DOHH2 (cell line): ENCODE results near the gene PAX2.

ENCODE experiments used
- H3F3A ChIP-seq: fragments of 200-600 bp; sonication (generic), shearing (Covaris generic); 2 replicates; pipeline ENCODE4 v1.6.0; 2016; ENCODE audit warnings: antibody characterized with exemption, mild to moderate bottlenecking; ENCODE audit not compliant: control insufficient read depth, insufficient read depth
- H3K27ac ChIP-seq: fragments of 200-600 bp; sonication (generic); 2 replicates; pipeline ENCODE4 v1.5.1; 2014; ENCODE audit warnings: low read depth, mild to moderate bottlenecking, low read length, moderate library complexity
- H3K27me3 ChIP-seq: fragments of 200-600 bp; sonication (generic); 2 replicates; pipeline ENCODE4 v1.6.1; 2014; ENCODE audit warnings: mild to moderate bottlenecking, low read length, mixed read lengths; ENCODE audit not compliant: control insufficient read depth
- H3K36me3 ChIP-seq: fragments of 200-600 bp; sonication (generic); 2 replicates; pipeline ENCODE4 v1.6.1; 2014; ENCODE audit warnings: mild to moderate bottlenecking, low read length, moderate library complexity, mixed read lengths; ENCODE audit not compliant: control insufficient read depth
- H3K4me1 ChIP-seq: fragments of 200-600 bp; sonication (generic); 2 replicates; pipeline ENCODE4 v1.6.1; 2014; ENCODE audit warnings: mild to moderate bottlenecking, low read length, mixed read lengths; ENCODE audit not compliant: control insufficient read depth
- H3K4me2 ChIP-seq: fragments of 200-600 bp; sonication (generic); 2 replicates; pipeline ENCODE4 v1.6.0; 2014; ENCODE audit warnings: mild to moderate bottlenecking, low read length, moderate library complexity
- H3K4me3 ChIP-seq: fragments of 200-600 bp; sonication (generic); 2 replicates; pipeline ENCODE4 v1.5.1; 2014; ENCODE audit warnings: mild to moderate bottlenecking, low read length, mixed read lengths
- H3K79me2 ChIP-seq: fragments of 200-600 bp; sonication (generic); 2 replicates; pipeline ENCODE4 v1.6.1; 2014; ENCODE audit warnings: mild to moderate bottlenecking, low read length, mixed read lengths; ENCODE audit not compliant: control insufficient read depth
- H3K9me2 ChIP-seq: fragments of 200-600 bp; sonication (generic); replicated peaks from 2 replicates; pipeline ENCODE4 v1.6.1; 2014; ENCODE audit warnings: mild to moderate bottlenecking, low read length, mixed read lengths; ENCODE audit not compliant: control insufficient read depth
- H3K9me3 ChIP-seq: fragments of 200-600 bp; sonication (generic); 2 replicates; pipeline ENCODE4 v1.6.1; 2014; ENCODE audit warnings: antibody characterized with exemption, low read length, mixed read lengths; ENCODE audit not compliant: control insufficient read depth, insufficient read depth
- H4K20me1 ChIP-seq: fragments of 200-600 bp; sonication (generic); 2 replicates; pipeline ENCODE4 v1.6.0; 2014; ENCODE audit warnings: low read depth, mild to moderate bottlenecking, antibody characterized with exemption, low read length, moderate library complexity; ENCODE audit not compliant: control insufficient read depth, insufficient read depth
- CTCF ChIP-seq: fragments of 200-600 bp; sonication (generic); IDR thresholded peaks from one replicate; pipeline ENCODE4 v1.5.1; 2014; ENCODE audit warnings: antibody characterized with exemption, mild to moderate bottlenecking, low read depth, low read length; ENCODE audit not compliant: poor library complexity, severe bottlenecking
- EZH2phosphoT487 ChIP-seq: fragments of 200-600 bp; sonication (generic); IDR thresholded peaks from 2 replicates; pipeline ENCODE4 v1.6.1; 2017; ENCODE audit warnings: borderline replicate concordance, mild to moderate bottlenecking, antibody characterized with exemption, low read length, moderate library complexity, mixed read lengths

Gene PAX2

GRCh38 chr10:100826031-100826651 is 80.8 kb downstream of the PAX2 start:
- Histone ChIP-seq H4K20me1 (no peaks in the 10 kb centered on the region), H3K9me3 (no peaks in the 10 kb centered on the region), H3K27ac (peak overlapping the region; percentile 74), H3K9me2 (no peaks in the 10 kb centered on the region), H3F3A (0 out of 2 replicates have a peak, but pooled peaks cover 3% of the 10 kb centered on the region), H3K4me3 (peak overlapping the region; percentile 78), H3K27me3 (peaks cover 76% of the 10 kb centered on the region), H3K4me2 (peak overlapping the region; percentile 97), H3K36me3 (no peaks in the 10 kb centered on the region), H3K79me2 (no peaks in the 10 kb centered on the region), H3K4me1 (peaks cover 51% of the 10 kb centered on the region)
- no peak for TF ChIP-seq EZH2phosphoT487
- TF ChIP-seq CTCF: no peak

GRCh38 chr10:100826661-100826982 is 81.2 kb downstream of the PAX2 start:
- Histone ChIP-seq H3K79me2 (no peaks in the 10 kb centered on the region), H3F3A (0 out of 2 replicates have a peak, but pooled peaks cover 3% of the 10 kb centered on the region), H3K4me1 (peaks cover 51% of the 10 kb centered on the region), H3K27ac (peak overlapping the region; percentile 74), H4K20me1 (no peaks in the 10 kb centered on the region), H3K27me3 (peaks cover 78% of the 10 kb centered on the region), H3K36me3 (no peaks in the 10 kb centered on the region), H3K4me2 (peak overlapping the region; percentile 97), H3K9me2 (no peaks in the 10 kb centered on the region), H3K4me3 (peak overlapping the region; percentile 78), H3K9me3 (no peaks in the 10 kb centered on the region)
- TF ChIP-seq EZH2phosphoT487: no peak
- no peak for TF ChIP-seq CTCF

GRCh38 chr10:100826983-100827818 is 81.8 kb downstream of the PAX2 start:
- Histone ChIP-seq H3K9me2 (no peaks in the 10 kb centered on the region), H3K4me1 (peaks cover 51% of the 10 kb centered on the region), H3K79me2 (no peaks in the 10 kb centered on the region), H3K9me3 (no peaks in the 10 kb centered on the region), H4K20me1 (no peaks in the 10 kb centered on the region), H3K27me3 (peaks cover 80% of the 10 kb centered on the region), H3F3A (0 out of 2 replicates have a peak, but pooled peaks cover 3% of the 10 kb centered on the region), H3K4me3 (peak overlapping the region; percentile 78), H3K4me2 (peak overlapping the region; percentile 97), H3K27ac (peak overlapping the region; percentile 36), H3K36me3 (no peaks in the 10 kb centered on the region)
- TF ChIP-seq CTCF: peak; percentile 39
- 0 out of 2 replicates have a peak, but pooled peaks have one; percentile 63 for TF ChIP-seq EZH2phosphoT487
